ENCODE measurements around the gene SGCD. TPM values are rescaled to one million over a fixed set of nuclear protein-coding genes. Genes with fewer than 3 reads are reported as not detected.

Gene SGCD
- polyA plus RNA-seq, 1 donor (not counting 4 experiments of a cell fraction or from before 2014, with no cell fraction given), result not detected

- H3K4me1 ChIP-seq (ENCODE audit: control insufficient read depth, extremely low read depth, insufficient read depth, low read length), result no peaks in the 10 kb centered on the region
- H4K20me1 ChIP-seq (ENCODE audit: control insufficient read depth, extremely low read depth, insufficient read depth, low read length), result no peaks in the 10 kb centered on the region
- dilution Hi-C loops (cut with MboI; ENCODE audit: extremely low pct_ligation_motif_present, low sequenced_read_pairs), result no loop called here
- no peak for TF ChIP-seq EZH2 (IDR thresholded peaks at IDR 0.05; ENCODE audit: low read length)
- no peak for TF ChIP-seq CTCF (optimal IDR thresholded peaks at IDR 0.05 in 1 of 3, IDR thresholded peaks at IDR 0.05 in 1 of 3, conservative IDR thresholded peaks at IDR 0.05 in 1 of 3; ENCODE audit: extremely low read depth in 1 of 3, insufficient read depth in 2 of 3, low read length in 3 of 3)
- DNase-seq (ENCODE audit: low read depth, low spot score), result no peak
- peaks cover 2% of the 10 kb centered on the region for H3K9me3 ChIP-seq (ENCODE audit: control insufficient read depth, low read depth, low read length)
- no peak overlapping the region for H3K9ac ChIP-seq (ENCODE audit: control insufficient read depth, extremely low read depth, insufficient read depth, low read length)
- no peaks in the 10 kb centered on the region for H3K27me3 ChIP-seq (ENCODE audit: control insufficient read depth, extremely low read depth, insufficient read depth, low read length)
- no peak overlapping the region for H3K4me3 ChIP-seq (ENCODE audit: control insufficient read depth in 2 of 3, extremely low read depth in 1 of 3, insufficient read depth in 2 of 3, low read depth in 1 of 3, low read length in 3 of 3)
- H3K4me2 ChIP-seq (ENCODE audit: control insufficient read depth, extremely low read depth, insufficient read depth, low read depth, low read length), result no peak overlapping the region
- FAIRE-seq, result no peak
- H3K36me3 ChIP-seq (ENCODE audit: control insufficient read depth in 2 of 2, extremely low read depth in 1 of 2, insufficient read depth in 2 of 2, low read length in 2 of 2), result no peaks in the 10 kb centered on the region
- no peaks in the 10 kb centered on the region for H3K9me1 ChIP-seq (ENCODE audit: control insufficient read depth, extremely low read depth, insufficient read depth, low read length)
- H3K79me2 ChIP-seq (ENCODE audit: control insufficient read depth, insufficient read depth, low read length), result no peaks in the 10 kb centered on the region
- H3K27ac ChIP-seq (ENCODE audit: control insufficient read depth, insufficient read depth, low read length), result no peak overlapping the region
- H2AFZ ChIP-seq (ENCODE audit: control insufficient read depth, low read length), result no peak overlapping the region
Observed at GRCh38 chr5:156328161-156328560, 1.2 kb downstream of the SGCD start.

GRCh38 chr5:156328766-156329165 is 1.8 kb downstream of the SGCD start:
- Histone ChIP-seq H3K4me3 (ENCODE audit: control insufficient read depth in 2 of 3, extremely low read depth in 1 of 3, insufficient read depth in 2 of 3, low read depth in 1 of 3, low read length in 3 of 3) (no peak overlapping the region), H3K4me1 (ENCODE audit: control insufficient read depth, extremely low read depth, insufficient read depth, low read length) (no peaks in the 10 kb centered on the region), H4K20me1 (ENCODE audit: control insufficient read depth, extremely low read depth, insufficient read depth, low read length) (no peaks in the 10 kb centered on the region), H3K9me1 (ENCODE audit: control insufficient read depth, extremely low read depth, insufficient read depth, low read length) (no peaks in the 10 kb centered on the region), H3K9me3 (ENCODE audit: control insufficient read depth, low read depth, low read length) (peaks cover 2% of the 10 kb centered on the region), H3K4me2 (ENCODE audit: control insufficient read depth, extremely low read depth, insufficient read depth, low read depth, low read length) (no peak overlapping the region), H2AFZ (ENCODE audit: control insufficient read depth, low read length) (no peak overlapping the region), H3K36me3 (ENCODE audit: control insufficient read depth in 2 of 2, extremely low read depth in 1 of 2, insufficient read depth in 2 of 2, low read length in 2 of 2) (no peaks in the 10 kb centered on the region), H3K27ac (ENCODE audit: control insufficient read depth, insufficient read depth, low read length) (no peak overlapping the region), H3K79me2 (ENCODE audit: control insufficient read depth, insufficient read depth, low read length) (no peaks in the 10 kb centered on the region), H3K27me3 (ENCODE audit: control insufficient read depth, extremely low read depth, insufficient read depth, low read length) (no peaks in the 10 kb centered on the region), H3K9ac (ENCODE audit: control insufficient read depth, extremely low read depth, insufficient read depth, low read length) (no peak overlapping the region)
- FAIRE-seq (no peak), DNase-seq (ENCODE audit: low read depth, low spot score) (no peak)
- dilution Hi-C loops (cut with MboI; ENCODE audit: extremely low pct_ligation_motif_present, low sequenced_read_pairs), result no loop called here
- TF ChIP-seq CTCF (optimal IDR thresholded peaks at IDR 0.05 in 1 of 3, IDR thresholded peaks at IDR 0.05 in 1 of 3, conservative IDR thresholded peaks at IDR 0.05 in 1 of 3; ENCODE audit: extremely low read depth in 1 of 3, insufficient read depth in 2 of 3, low read length in 3 of 3) (no peak), EZH2 (IDR thresholded peaks at IDR 0.05; ENCODE audit: low read length) (no peak)
